PC-3 (cell line): ENCODE data around the gene RNF39.

ENCODE experiments used
- EZH2phosphoT487 ChIP-seq: fragments of 300-600 bp; sonication (generic); IDR thresholded peaks from 2 replicates; pipeline ENCODE4 v1.6.1; 2018; ENCODE audit warnings: mild to moderate bottlenecking, antibody characterized with exemption, low read length, borderline replicate concordance
- TF ChIP-seq, protein P1 (sequence below): fragments of 300-600 bp; sonication (generic); conservative IDR thresholded peaks from 2 replicates; pipeline ENCODE4 v1.5.1; 2017; ENCODE audit warnings: antibody characterized with exemption, low read depth, mild to moderate bottlenecking, low read length

- TF ChIP-seq, protein P1, sequence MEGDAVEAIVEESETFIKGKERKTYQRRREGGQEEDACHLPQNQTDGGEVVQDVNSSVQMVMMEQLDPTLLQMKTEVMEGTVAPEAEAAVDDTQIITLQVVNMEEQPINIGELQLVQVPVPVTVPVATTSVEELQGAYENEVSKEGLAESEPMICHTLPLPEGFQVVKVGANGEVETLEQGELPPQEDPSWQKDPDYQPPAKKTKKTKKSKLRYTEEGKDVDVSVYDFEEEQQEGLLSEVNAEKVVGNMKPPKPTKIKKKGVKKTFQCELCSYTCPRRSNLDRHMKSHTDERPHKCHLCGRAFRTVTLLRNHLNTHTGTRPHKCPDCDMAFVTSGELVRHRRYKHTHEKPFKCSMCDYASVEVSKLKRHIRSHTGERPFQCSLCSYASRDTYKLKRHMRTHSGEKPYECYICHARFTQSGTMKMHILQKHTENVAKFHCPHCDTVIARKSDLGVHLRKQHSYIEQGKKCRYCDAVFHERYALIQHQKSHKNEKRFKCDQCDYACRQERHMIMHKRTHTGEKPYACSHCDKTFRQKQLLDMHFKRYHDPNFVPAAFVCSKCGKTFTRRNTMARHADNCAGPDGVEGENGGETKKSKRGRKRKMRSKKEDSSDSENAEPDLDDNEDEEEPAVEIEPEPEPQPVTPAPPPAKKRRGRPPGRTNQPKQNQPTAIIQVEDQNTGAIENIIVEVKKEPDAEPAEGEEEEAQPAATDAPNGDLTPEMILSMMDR, result no peak
- TF ChIP-seq EZH2phosphoT487, result no peak
These were observed 16.2 kb upstream of the RNF39 start for GRCh38 chr6:30091577-30092381.
